HEK293 (cell line): ENCODE data around the gene ARHGAP33.
A peak's percentile ranks its signal among the peaks of the same experiment; 100 is the strongest.

Experiments
- BCL11A ChIP-seq: fragments of 450-650 bp; formaldehyde crosslinking; IDR thresholded peaks from 2 replicates; pipeline ENCODE4 v1.5.1; 2016; ENCODE audit warnings: low read depth, missing biosample characterization, missing genetic modification characterization
- KLF9 ChIP-seq: fragments of 450-650 bp; formaldehyde crosslinking; IDR thresholded peaks from 2 replicates; pipeline ENCODE4 v1.5.1; 2016; ENCODE audit warnings: missing biosample characterization, missing genetic modification characterization, low read depth
- SP7 ChIP-seq: fragments of 450-650 bp; formaldehyde crosslinking; IDR thresholded peaks from 2 replicates; pipeline ENCODE4 v1.5.1; 2016; ENCODE audit warnings: missing biosample characterization, missing genetic modification characterization
- TCF7L2 ChIP-seq: IDR thresholded peaks from 2 replicates; pipeline ENCODE4 v1.6.1; 2011; ENCODE audit warnings: low read depth, mild to moderate bottlenecking, inconsistent platforms, low read length, moderate library complexity, borderline replicate concordance
- YY1 ChIP-seq: fragments of 450-650 bp; formaldehyde crosslinking; IDR thresholded peaks from 2 replicates; pipeline ENCODE4 v1.5.1; 2018; ENCODE audit warnings: missing biosample characterization, missing genetic modification characterization
- ZBTB20 ChIP-seq: fragments of 450-650 bp; formaldehyde crosslinking; IDR thresholded peaks from 2 replicates; pipeline ENCODE4 v1.5.1; 2016; ENCODE audit warnings: missing biosample characterization, missing genetic modification characterization
- ZBTB21 ChIP-seq: fragments of 450-650 bp; formaldehyde crosslinking; IDR thresholded peaks from 2 replicates; pipeline ENCODE4 v1.5.1; 2017; ENCODE audit warnings: missing biosample characterization, missing genetic modification characterization
- ZBTB7A ChIP-seq: fragments of 450-650 bp; formaldehyde crosslinking; IDR thresholded peaks from 2 replicates; pipeline ENCODE4 v1.5.1; 2016; ENCODE audit warnings: low read depth, missing biosample characterization, missing genetic modification characterization
- ZNF121 ChIP-seq: fragments of 450-650 bp; formaldehyde crosslinking; IDR thresholded peaks from 2 replicates; pipeline ENCODE4 v1.5.1; 2016; ENCODE audit warnings: missing biosample characterization, missing genetic modification characterization
- ZNF157 ChIP-seq: fragments of 450-650 bp; formaldehyde crosslinking; IDR thresholded peaks from 2 replicates; pipeline ENCODE4 v1.5.1; 2016; ENCODE audit warnings: missing biosample characterization, missing genetic modification characterization
- ZNF16 ChIP-seq: fragments of 450-650 bp; formaldehyde crosslinking; IDR thresholded peaks from 2 replicates; pipeline ENCODE4 v1.5.1; 2016; ENCODE audit warnings: low read depth, missing biosample characterization, missing genetic modification characterization
- ZNF174 ChIP-seq: fragments of 450-650 bp; formaldehyde crosslinking; IDR thresholded peaks from 2 replicates; pipeline ENCODE4 v1.5.0; 2017; ENCODE audit warnings: missing biosample characterization, mild to moderate bottlenecking, missing genetic modification characterization
- ZNF19 ChIP-seq: fragments of 450-650 bp; formaldehyde crosslinking; IDR thresholded peaks from 2 replicates; pipeline ENCODE4; 2016; ENCODE audit warnings: missing biosample characterization, missing genetic modification characterization, low read depth
- ZNF248 ChIP-seq: fragments of 450-650 bp; formaldehyde crosslinking; IDR thresholded peaks from 2 replicates; pipeline ENCODE4 v1.5.1; 2017; ENCODE audit warnings: missing biosample characterization, missing genetic modification characterization
- ZNF266 ChIP-seq: fragments of 450-650 bp; formaldehyde crosslinking; IDR thresholded peaks from 2 replicates; pipeline ENCODE4 v1.5.1; 2016; ENCODE audit warnings: missing biosample characterization, missing genetic modification characterization, low read depth
- ZNF423 ChIP-seq: fragments of 450-650 bp; formaldehyde crosslinking; IDR thresholded peaks from 2 replicates; pipeline ENCODE4 v1.5.1; 2016; ENCODE audit warnings: missing biosample characterization, missing genetic modification characterization
- ZNF529 ChIP-seq: fragments of 450-650 bp; formaldehyde crosslinking; IDR thresholded peaks from 2 replicates; pipeline ENCODE4 v1.5.1; 2017; ENCODE audit warnings: missing genetic modification characterization, missing biosample characterization; ENCODE audit not compliant: insufficient replicate concordance
- ZNF549 ChIP-seq: fragments of 450-650 bp; IDR thresholded peaks from 2 replicates; pipeline ENCODE4 v1.5.1; 2018; ENCODE audit warnings: missing biosample characterization, missing genetic modification characterization, mild to moderate bottlenecking, inconsistent platforms, moderate library complexity
- ZNF560 ChIP-seq: fragments of 450-650 bp; formaldehyde crosslinking; IDR thresholded peaks from 2 replicates; pipeline ENCODE4 v1.5.1; 2017; ENCODE audit warnings: missing biosample characterization, missing genetic modification characterization, borderline replicate concordance
- ZNF626 ChIP-seq: fragments of 450-650 bp; sonication (Bioruptor Pico); formaldehyde crosslinking; IDR thresholded peaks from 2 replicates; pipeline ENCODE4 v1.5.1; 2018; ENCODE audit warnings: missing biosample characterization, missing genetic modification characterization, inconsistent platforms
- ZNF654 ChIP-seq: fragments of 450-650 bp; formaldehyde crosslinking; IDR thresholded peaks from 2 replicates; pipeline ENCODE4 v1.5.1; 2016; ENCODE audit warnings: low read depth, missing biosample characterization, missing genetic modification characterization
- ZNF670 ChIP-seq: fragments of 450-650 bp; formaldehyde crosslinking; IDR thresholded peaks from 2 replicates; pipeline ENCODE4 v1.5.1; 2016; ENCODE audit warnings: missing biosample characterization, missing genetic modification characterization, low read depth
- ZNF707 ChIP-seq: fragments of 450-650 bp; formaldehyde crosslinking; IDR thresholded peaks from 2 replicates; pipeline ENCODE4 v1.5.1; 2016; ENCODE audit warnings: missing biosample characterization, missing genetic modification characterization
- ZNF792 ChIP-seq: fragments of 450-650 bp; formaldehyde crosslinking; IDR thresholded peaks from 2 replicates; pipeline ENCODE4 v1.5.1; 2016; ENCODE audit warnings: missing biosample characterization, missing genetic modification characterization
- TF ChIP-seq, protein P1 (sequence below): fragments of 450-650 bp; formaldehyde crosslinking; IDR thresholded peaks from 2 replicates; pipeline ENCODE4 v1.5.1; 2016; ENCODE audit warnings: missing biosample characterization, missing genetic modification characterization
- TF ChIP-seq, protein P2 (sequence below): fragments of 450-650 bp; formaldehyde crosslinking; IDR thresholded peaks from 2 replicates; pipeline ENCODE4 v1.5.1; 2016; ENCODE audit warnings: missing biosample characterization, missing genetic modification characterization
- TF ChIP-seq, protein P3 (sequence below): fragments of 450-650 bp; formaldehyde crosslinking; IDR thresholded peaks from 2 replicates; pipeline ENCODE4 v1.5.1; 2016; ENCODE audit warnings: missing biosample characterization, missing genetic modification characterization
- TF ChIP-seq, protein P4 (sequence below): fragments of 450-650 bp; formaldehyde crosslinking; optimal IDR thresholded peaks from 2 replicates; pipeline ENCODE3; 2016; ENCODE audit warnings: missing biosample characterization, mild to moderate bottlenecking, missing genetic modification characterization
- TF ChIP-seq, protein P5 (sequence below): fragments of 450-650 bp; formaldehyde crosslinking; IDR thresholded peaks from 2 replicates; pipeline ENCODE4 v1.5.1; 2016; ENCODE audit warnings: missing biosample characterization, missing genetic modification characterization

Gene ARHGAP33

DNA sequence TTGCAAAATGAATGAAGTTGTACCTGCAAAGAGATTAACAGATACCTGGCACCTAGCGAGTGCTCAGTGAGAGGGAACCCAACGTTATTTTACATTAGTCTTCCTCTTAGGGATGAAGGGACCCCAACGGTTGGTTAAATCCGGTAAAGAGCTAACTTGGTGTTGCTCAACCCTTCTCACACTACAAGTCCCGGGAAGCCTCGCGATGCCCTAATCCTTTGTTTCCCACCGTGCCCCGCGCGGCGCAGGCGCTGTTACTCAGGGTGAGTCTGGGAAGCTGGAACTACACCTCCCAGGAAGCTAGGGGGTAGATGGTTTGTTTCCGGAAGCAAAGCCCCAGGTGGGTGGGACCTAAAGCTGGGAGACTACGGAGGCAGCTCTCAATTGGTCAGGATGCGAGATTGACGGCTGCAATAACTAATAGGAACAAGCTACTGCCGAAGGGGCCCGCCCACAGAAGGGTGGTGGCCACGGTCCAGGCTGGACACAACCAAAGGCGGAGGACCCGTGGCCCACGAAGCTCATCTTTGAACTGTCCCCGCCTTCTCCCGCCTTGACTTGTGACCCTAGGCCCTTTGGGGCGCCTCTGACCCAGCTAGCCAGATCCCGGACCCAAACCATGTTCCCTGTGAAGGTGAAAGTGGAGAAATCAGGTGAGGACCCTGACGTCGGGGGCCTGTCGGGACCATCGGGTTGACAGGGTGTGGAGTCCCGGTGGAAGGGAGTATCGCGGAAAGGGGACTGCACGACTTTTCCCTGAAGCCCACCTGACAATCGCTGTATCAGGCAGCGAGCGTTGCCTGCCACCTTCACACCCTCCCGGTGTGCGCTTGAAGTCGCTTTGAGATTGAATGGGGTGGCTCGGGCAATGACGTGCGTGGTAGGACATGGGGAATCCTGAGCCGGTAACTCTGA, 27.0 kb upstream of the ARHGAP33 start, which contains the start of gene LIN37 (continued):
- TF ChIP-seq ZNF670 (tag by site-specific recombination): no peak
- TF ChIP-seq TCF7L2: no peak
- TF ChIP-seq BCL11A (tag by site-specific recombination): peak; percentile 69
- TF ChIP-seq ZNF16 (tag by site-specific recombination): no peak
- TF ChIP-seq, protein P1, sequence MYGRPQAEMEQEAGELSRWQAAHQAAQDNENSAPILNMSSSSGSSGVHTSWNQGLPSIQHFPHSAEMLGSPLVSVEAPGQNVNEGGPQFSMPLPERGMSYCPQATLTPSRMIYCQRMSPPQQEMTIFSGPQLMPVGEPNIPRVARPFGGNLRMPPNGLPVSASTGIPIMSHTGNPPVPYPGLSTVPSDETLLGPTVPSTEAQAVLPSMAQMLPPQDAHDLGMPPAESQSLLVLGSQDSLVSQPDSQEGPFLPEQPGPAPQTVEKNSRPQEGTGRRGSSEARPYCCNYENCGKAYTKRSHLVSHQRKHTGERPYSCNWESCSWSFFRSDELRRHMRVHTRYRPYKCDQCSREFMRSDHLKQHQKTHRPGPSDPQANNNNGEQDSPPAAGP (tag by site-specific recombination): peak; percentile 73
- peak; percentile 9; the same call in 1 of the 2 replicates for TF ChIP-seq YY1 (tag by site-specific recombination)
- TF ChIP-seq ZNF423 (tag by site-specific recombination): no peak
- TF ChIP-seq ZBTB20 (tag by site-specific recombination): peak; percentile 47; the same call in 1 of the 2 replicates
- TF ChIP-seq, protein P2, sequence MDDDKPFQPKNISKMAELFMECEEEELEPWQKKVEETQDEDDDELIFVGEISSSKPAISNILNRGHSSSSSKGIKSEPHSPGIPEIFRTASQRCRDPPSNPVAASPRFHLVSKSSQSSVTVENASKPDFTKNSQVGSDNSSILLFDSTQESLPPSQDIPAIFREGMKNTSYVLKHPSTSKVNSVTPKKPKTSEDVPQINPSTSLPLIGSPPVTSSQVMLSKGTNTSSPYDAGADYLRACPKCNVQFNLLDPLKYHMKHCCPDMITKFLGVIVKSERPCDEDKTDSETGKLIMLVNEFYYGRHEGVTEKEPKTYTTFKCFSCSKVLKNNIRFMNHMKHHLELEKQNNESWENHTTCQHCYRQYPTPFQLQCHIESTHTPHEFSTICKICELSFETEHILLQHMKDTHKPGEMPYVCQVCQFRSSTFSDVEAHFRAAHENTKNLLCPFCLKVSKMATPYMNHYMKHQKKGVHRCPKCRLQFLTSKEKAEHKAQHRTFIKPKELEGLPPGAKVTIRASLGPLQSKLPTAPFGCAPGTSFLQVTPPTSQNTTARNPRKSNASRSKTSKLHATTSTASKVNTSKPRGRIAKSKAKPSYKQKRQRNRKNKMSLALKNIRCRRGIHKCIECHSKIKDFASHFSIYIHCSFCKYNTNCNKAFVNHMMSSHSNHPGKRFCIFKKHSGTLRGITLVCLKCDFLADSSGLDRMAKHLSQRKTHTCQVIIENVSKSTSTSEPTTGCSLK (tag by site-specific recombination): no peak
- TF ChIP-seq ZNF707 (tag by site-specific recombination): no peak
- TF ChIP-seq ZNF560: no peak
- no peak for TF ChIP-seq ZNF549 (tag by site-specific recombination)
- TF ChIP-seq ZBTB7A: peak; percentile 88; the same call in 1 of the 2 replicates
- TF ChIP-seq, protein P3, sequence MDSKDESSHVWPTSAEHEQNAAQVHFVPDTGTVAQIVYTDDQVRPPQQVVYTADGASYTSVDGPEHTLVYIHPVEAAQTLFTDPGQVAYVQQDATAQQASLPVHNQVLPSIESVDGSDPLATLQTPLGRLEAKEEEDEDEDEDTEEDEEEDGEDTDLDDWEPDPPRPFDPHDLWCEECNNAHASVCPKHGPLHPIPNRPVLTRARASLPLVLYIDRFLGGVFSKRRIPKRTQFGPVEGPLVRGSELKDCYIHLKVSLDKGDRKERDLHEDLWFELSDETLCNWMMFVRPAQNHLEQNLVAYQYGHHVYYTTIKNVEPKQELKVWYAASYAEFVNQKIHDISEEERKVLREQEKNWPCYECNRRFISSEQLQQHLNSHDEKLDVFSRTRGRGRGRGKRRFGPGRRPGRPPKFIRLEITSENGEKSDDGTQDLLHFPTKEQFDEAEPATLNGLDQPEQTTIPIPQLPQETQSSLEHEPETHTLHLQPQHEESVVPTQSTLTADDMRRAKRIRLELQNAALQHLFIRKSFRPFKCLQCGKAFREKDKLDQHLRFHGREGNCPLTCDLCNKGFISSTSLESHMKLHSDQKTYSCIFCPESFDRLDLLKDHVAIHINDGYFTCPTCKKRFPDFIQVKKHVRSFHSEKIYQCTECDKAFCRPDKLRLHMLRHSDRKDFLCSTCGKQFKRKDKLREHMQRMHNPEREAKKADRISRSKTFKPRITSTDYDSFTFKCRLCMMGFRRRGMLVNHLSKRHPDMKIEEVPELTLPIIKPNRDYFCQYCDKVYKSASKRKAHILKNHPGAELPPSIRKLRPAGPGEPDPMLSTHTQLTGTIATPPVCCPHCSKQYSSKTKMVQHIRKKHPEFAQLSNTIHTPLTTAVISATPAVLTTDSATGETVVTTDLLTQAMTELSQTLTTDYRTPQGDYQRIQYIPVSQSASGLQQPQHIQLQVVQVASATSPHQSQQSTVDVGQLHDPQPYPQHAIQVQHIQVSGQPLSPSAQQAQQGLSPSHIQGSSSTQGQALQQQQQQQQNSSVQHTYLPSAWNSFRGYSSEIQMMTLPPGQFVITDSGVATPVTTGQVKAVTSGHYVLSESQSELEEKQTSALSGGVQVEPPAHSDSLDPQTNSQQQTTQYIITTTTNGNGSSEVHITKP: peak; percentile 96
- TF ChIP-seq ZNF266 (tag by site-specific recombination): no peak
- peak; percentile 54 for TF ChIP-seq SP7
- TF ChIP-seq ZBTB21 (tag by site-specific recombination): no peak
- no peak for TF ChIP-seq ZNF248 (tag by site-specific recombination)
- TF ChIP-seq ZNF529 (tag by site-specific recombination): no peak
- no peak for TF ChIP-seq ZNF157 (tag by site-specific recombination)
- no peak for TF ChIP-seq ZNF654 (tag by site-specific recombination)
- peak; percentile 82 for TF ChIP-seq KLF9 (tag by site-specific recombination)
- no peak for TF ChIP-seq ZNF121 (tag by site-specific recombination)
- no peak for TF ChIP-seq ZNF792
- TF ChIP-seq ZNF626 (tag by site-specific recombination): no peak
- no peak for TF ChIP-seq ZNF19 (tag by site-specific recombination)
- TF ChIP-seq, protein P4, sequence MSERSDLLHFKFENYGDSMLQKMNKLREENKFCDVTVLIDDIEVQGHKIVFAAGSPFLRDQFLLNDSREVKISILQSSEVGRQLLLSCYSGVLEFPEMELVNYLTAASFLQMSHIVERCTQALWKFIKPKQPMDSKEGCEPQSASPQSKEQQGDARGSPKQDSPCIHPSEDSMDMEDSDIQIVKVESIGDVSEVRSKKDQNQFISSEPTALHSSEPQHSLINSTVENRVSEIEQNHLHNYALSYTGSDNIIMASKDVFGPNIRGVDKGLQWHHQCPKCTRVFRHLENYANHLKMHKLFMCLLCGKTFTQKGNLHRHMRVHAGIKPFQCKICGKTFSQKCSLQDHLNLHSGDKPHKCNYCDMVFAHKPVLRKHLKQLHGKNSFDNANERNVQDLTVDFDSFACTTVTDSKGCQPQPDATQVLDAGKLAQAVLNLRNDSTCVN (tag by site-specific recombination): no peak
- TF ChIP-seq ZNF174: no peak
- TF ChIP-seq, protein P5, sequence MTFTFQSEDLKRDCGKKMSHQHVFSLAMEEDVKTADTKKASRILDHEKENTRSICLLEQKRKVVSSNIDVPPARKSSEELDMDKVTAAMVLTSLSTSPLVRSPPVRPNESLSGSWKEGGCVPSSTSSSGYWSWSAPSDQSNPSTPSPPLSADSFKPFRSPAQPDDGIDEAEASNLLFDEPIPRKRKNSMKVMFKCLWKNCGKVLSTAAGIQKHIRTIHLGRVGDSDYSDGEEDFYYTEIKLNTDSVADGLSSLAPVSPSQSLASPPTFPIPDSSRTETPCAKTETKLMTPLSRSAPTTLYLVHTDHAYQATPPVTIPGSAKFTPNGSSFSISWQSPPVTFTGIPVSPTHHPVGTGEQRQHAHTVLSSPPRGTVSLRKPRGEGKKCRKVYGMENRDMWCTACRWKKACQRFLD (tag by site-specific recombination): no peak
